Right ventricle myocardium inferior (tissue), 1 donor: Measurements from ENCODE around the gene ACP1. TPM values are rescaled to one million over a fixed set of nuclear protein-coding genes. Genes with fewer than 3 reads are reported as not detected.
A peak's percentile ranks its signal among the peaks of the same experiment; 100 is the strongest.

Experiments
- ATAC-seq: fragments of 200-7000 bp; cut with Tn5 transposase; one replicate; pipeline ENCODE4 v1.9.1; 2020; ENCODE audit warnings: mild to moderate bottlenecking, moderate library complexity
- DNase-seq: peaks from one replicate; pipeline ENCODE4 v3.0.0; 2021; ENCODE audit errors: missing footprints
- intact Hi-C: fragments of 100-400 bp; cut with DNase I; formaldehyde crosslinking; loops from one replicate; pipeline ENCODE4 v1.11.0; 2022
- total RNA-seq: library from RNA; stranded (reverse); fragmentation: NEBNext Ultra II Directional; extraction: Animal tissue kit (Norgen Biotek cat#: 25700); gene quantifications from one replicate; pipeline ENCODE4 v1.2.1, GENCODE V29; 2021
- donor health status: DM: no; HTN: yes; CAD: no; lungs with severe emphysema.

Gene ACP1
- total RNA-seq, 1 donor from 2014 or later, result 79.2 TPM

DNA sequence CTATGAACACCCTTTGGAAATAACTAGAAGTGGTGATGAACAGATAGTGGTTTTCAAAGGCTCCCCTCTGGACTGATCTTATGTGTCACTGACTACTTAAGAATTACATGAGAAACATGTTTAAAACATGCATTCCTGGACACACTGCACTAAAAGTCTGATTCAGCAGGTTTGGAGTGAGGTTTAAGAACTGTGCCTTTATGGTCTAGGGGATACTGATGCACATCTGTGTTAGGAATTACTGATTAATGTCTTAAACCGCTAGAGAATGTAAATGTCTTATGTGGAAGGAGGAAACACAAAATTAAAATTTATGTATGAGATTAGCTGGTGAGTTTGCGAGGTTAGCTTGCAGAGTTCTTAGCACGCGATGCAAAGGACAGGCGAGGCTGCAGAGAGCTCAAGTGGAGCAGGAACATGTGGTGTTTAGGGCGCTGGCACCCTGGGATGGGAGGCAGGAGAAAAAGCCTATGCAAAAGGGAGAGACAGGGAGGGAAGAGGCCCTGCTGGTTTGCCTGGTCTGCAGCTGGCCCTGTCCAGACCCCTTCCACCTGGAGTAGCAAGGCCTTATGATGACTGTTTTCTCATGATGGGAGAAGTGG, 12.6 kb upstream of the ACP1 start:
- intact Hi-C loops, result no loop called here
- DNase-seq, result no peak
- no peak for ATAC-seq

DNA sequence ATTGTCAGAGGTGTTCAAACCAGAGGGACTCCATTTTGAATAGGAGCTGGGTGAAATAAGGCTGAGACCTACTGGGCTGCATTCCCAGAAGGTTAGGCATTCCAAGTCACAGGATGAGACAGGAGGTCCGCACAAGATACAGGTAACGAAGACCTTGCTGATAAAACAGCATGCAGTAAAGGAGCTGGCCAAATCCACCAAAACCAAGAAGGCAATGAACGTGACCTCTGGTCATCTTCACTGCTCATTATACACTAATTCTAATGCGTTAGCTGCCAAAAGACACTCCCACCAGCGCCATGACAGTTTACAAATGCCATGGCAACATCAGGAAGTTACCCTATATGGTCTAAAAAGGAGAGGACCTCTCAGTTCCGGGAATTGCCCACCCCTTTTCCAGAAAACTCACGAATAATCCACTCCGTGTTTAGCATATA, 11.5 kb upstream of the ACP1 start:
- ATAC-seq (no peak), DNase-seq (no peak)
- intact Hi-C loops, result no loop called here

DNA sequence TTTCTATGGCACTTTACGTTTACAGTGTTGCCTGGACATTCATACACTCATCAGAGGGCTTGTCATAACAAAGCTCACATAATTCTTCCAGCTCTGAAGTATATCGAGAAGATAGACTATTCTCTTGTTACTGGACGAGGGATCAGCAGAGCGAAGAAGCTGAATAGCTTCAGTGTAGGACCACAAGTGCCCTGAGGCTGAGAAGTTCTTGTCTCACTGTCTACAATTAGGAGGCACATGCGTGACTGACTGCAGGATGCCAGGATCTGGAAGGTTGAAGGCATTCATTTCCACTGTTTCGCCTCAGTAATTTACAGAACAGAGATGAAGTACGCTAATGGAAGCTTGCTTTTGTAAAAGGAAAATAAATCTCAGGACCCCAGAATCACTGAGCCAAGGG, 10.5 kb upstream of the ACP1 start:
- intact Hi-C loops, result no loop called here
- no peak for ATAC-seq
- DNase-seq, result no peak

DNA sequence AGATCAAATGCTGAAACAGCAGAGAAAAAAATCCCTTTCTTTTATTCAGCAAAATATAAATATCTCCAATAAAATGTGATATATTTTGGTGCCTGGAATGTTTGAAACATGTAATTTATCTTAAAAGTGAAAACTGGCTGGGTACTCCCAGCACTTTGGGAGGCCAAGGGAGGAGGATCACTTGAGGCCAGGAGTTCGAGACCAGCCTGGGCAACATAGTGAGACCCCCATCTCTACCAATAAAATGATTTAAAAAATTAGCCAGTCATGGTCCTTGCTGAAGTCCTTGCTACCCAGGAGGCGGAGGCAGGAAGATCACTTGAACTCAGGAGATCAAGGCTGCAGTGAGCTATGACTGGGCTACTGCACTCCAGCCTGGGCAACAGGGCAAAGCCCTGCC, 9.6 kb upstream of the ACP1 start:
- no peak for ATAC-seq

DNA sequence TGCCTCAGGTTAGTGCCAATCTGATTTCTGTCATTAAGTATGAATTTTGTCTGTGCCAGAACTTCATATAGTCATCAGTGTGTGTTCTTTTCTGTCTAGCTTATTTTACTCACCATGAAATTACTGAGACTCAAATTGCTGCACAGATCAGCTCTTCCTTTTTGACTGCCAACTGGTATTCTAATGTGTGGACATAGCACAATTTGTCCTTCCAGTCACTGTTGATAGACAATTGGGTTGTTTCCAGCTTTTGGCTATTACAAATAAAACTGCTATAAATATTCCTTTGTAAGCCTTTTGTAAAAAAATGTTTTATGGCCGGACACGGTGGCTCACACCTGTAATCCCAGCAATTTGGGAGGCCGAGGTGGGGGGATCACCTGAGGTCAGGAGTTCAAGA, 8.7 kb upstream of the ACP1 start:
- ATAC-seq (no peak), DNase-seq (no peak)
- intact Hi-C loops, result no loop called here

More for the DNA sequence above, 9.6 kb upstream of the ACP1 start:
- intact Hi-C loops, result no loop called here
- no peak for DNase-seq

DNA sequence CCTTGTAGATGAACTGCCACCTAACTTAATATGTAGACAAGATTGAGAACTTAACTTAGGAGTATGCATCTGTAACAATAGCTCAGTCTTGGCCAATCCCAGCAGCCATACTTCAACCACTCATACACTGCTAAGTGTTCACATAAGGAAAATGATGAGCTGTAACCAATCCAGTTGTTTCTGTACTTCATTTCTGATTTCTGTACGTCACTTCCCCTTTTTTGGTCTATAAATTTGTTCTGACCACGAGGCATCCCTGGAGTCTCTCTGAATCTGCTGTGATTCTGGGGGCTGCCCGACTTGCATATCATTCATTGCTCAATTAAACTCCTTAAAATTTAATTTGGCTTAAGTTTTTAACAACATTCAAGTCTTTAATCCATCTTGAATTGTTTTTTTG, 7.3 kb upstream of the ACP1 start:
- intact Hi-C loops, result no loop called here
- DNase-seq (no peak), ATAC-seq (no peak)

DNA sequence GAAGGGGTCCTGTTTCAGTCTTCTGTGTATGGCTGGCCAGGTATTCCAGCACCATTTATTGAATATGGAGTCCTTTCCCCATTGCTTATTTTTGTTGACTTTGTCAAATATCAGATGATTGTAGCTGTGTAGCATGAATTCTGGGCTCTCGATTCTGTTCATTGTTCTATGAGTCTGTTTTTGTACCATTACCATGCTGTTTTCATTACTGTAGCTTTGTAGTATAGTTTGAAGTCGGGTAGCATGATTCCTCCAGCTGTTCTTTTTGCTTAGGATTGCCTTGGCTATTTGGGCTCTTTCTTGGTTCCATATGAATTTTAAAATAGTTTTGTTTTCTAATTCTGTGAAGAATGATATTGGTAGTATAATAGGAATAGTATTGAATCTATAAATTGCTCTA, 6.9 kb upstream of the ACP1 start:
- DNase-seq (no peak), ATAC-seq (no peak)
- intact Hi-C loops, result no loop called here

DNA sequence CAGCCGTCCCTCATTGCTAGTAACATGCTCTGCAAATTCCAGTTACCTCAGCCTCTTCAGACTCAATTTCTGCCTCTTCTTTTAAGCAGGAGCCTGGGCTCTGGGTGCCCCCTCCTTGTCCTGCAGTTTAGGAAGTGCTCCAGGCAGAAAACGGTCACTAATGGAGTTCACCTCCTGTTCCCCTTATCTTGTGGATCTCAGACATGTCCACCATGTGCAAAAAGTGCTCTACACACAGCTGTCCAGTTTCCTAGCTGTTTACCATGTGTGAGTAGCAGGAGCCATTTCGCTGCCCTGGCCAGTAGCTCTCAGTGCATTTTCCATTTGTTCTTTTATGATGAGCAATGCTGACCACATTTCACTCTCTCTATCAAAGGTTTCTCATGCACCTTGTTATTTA, 5.8 kb upstream of the ACP1 start:
- ATAC-seq, result no peak
- intact Hi-C loops, result no loop called here
- DNase-seq, result no peak

DNA sequence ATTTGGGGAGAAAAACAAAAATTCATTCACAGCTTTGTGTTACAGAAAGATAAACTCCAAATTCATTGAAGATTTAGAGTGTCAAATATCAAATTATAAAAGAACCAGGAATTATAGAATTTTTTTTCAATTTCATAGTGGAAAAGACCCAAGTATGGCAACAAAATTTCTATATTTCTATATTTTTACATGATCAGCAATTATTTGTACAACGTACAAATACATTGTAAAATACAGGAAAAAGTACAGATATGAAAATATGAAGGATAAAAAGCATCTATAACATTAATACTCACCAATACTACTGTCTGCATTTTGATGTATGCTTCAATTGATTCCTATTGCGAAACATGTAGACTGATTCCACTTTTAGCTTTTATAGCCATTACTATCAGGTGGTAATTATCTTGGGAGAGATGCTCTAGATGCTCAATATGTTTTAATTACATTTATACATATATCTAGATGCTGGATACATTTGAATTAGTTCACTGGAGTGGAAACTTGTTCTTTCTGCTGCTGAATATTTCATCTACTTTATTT, 4.9 kb upstream of the ACP1 start:
- intact Hi-C loops, result no loop called here
- ATAC-seq, result no peak
- no peak for DNase-seq

DNA sequence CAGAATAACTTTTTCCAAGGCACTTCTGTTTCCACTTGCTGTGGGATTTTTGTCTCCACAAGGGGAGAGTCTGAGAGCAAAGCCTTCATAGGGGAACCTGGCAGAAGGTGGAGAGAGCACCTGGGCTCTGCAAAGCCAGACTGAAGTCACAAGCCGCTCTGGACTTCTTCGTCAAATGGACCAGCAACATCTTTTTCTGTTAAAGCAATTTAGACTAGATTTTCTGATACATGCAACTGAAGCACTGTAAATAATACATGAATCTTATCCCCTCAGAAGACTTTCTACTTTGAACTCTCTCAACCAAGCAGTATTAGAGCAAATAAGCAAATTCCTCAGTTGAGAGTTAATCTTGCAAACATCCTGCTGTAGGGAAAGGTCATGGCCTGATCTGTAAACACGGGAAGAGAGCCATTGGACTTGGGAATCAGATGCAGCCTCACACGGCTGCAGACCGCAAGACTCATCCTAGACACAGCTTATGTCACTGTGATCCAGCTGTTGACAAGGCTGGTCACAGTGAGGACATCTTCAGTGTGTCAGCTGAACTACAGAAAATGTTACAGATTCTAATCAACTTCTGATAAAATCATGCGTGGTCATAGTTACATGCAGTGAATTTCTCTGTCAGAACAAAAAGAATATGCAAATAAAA, 4.1 kb upstream of the ACP1 start:
- intact Hi-C loops, result no loop called here

DNA sequence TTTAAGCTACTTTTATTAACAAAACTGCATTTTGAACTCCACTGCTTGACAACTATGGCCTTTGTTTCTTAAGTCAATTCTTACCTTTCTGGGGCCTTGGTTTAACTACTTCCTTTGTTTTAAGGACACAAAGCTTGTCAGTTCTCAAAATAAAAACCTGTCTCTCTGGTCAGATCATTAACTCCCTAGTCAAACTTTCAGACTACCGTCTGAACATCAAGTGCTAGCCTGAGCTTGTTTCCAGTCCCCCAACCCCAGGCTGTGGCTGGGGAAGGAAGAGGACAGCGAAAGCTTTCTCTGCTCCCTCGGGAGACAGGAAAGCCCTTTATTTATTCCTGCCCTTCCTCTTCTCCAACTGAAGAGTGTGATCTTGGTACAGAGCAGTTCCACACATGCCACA, 2.6 kb upstream of the ACP1 start:
- no peak for ATAC-seq
- intact Hi-C loops, result no loop called here

More for the DNA sequence above, 4.1 kb upstream of the ACP1 start:
- DNase-seq (no peak), ATAC-seq (no peak)

DNA sequence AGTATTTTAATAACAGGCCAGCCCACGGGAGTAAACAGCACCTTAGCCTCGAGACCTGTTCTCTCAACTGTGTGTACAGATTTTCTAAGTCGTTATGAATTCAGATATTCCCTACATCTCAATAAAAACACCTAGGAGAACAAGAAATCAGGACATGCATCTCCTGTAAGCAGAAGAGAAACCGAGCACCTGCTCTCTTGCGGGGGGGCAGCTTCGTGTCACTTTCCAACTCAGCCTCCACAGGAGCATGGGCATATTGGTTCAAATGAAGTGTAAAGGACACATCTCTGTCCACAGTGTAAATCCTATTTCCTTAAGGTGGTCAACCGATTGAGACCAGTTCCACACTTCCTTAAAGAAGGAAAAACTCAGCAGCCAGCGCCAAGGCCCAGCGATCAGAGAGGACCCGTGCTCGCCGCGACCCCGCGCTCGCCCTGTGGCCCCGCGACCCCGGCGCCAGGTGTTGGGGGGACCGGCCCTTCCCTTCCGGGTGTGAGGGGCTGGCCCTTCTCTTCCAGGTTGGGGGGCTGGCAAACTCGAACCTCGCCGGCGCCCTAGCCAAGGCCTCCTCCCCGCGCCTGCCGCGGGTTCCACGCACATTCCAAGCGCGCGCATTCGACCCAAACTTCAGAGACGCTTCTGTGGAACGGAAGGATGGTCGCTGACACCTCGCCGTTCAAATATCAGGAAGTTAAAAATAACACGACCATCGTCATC, 1.6 kb upstream of the ACP1 start:
- ATAC-seq (no peak), DNase-seq (no peak)
- intact Hi-C loops, result no loop called here

More for the DNA sequence above, 2.6 kb upstream of the ACP1 start:
- DNase-seq, result no peak

DNA sequence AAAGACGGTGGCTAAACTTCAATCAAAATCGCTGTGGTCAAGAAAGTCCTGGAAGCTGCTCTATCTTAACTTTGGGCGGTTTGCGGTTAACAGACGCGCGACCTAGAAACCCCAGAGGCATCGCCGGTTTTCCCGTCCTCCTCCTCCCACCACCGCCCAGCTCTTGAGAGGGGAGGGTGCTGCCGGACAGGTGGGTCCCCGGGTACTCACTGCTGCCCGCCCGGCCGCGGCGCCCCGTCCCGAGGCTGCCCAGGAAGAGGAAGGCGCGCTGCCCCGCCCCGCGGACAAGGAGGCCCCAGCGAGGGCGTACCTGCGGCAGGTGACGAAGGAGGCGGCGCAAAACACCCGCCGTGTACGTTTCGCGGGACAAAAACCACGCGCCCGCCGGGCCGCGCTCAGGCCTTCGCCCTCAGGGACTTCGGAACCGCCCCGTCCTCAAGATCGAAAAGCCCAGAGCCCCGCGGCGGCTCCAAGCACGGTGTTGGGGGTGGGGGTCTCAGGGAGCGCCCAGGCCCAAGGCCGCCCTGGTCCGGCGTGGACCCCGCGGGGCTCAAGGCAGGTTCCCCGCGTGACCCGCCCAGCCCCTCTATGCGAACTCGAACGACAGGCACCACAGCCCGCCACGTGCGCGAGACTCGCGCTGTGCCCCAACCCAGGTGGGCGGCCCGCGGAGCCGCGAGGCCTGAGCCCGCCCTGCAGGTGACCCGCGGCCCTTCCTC, 814 bp upstream of the ACP1 start, which contains the start of gene SH3YL1:
Gene SH3YL1, minus strand, starts transcription at position 259 of the 719 bp plus-strand sequence. Its CDS starts 48 bp downstream, at position 211.
- intact Hi-C loops, result no loop called here
- peak; percentile 75 for DNase-seq
- peak; percentile 42 for ATAC-seq

DNA sequence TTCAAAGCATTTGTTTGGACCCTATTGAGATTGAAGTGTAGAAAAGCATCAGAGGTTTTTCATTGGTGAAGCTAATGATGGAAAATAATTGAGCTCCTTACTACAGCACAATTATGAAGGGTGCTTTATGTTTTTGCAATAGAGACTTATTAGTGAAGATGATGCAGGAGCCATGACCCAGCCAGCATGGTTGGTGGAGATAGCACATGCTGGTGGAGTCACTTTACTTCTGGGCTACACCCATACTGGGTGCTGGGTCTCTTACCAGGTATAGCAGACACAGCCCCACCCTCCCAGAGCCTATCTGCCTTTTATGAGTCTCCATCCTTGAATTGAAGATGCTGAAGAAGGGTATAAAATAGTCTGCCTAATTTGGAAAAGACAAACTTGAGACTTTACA, 3.6 kb downstream of the ACP1 start:
- no peak for ATAC-seq
- intact Hi-C loops, result no loop called here
- no peak for DNase-seq

DNA sequence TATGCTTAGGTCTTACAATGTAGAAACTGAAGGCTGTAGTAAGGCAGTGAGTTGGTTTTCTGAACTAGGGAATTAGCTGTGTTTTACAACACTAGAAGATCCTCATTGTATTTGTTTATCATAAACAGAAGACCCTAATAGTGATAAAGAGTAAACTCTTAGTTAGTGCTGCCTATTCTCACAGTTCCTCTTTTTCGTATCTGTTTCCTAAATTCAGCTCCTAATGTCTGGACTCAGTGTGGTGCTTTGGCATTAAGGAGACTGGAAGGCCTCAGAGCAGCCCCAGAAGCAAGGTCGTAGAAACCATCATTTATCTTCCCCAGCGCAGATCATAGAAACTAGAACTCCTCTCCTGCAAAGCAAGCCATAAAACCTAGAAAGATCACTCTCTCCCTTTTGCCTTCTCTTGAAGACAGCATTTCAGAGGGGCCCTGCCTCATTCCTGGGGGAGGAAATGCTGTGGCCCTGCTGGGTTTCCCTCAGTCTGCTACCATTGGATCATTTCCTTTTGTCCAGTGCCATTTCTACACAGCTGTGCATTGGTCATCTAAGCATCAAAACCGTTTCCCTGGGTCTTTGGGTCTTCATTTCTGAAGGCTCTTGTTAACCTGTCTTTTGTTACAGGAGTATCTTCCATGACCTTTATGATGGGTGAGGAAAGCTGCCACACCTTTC, 4.7 kb downstream of the ACP1 start:
- intact Hi-C loops, result no loop called here
- no peak for ATAC-seq

DNA sequence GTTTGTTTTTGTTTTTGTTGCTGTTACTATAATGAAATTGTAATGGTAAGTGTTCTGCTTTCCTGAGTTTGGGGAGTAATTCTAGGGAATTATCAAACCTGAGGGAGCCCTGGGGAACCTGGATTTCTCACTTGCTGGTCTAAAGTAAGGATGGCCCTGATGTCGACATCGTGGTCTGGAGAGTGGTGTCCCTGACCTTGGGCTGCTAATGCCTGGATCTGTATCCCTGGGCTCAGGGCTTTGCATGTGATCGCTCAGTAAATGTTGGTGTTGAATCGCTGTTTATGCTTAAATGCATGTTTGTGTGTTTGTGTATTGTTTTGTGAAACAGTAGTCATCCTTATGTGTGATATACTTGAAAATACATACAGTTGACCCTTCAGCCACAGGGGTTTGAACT, 6.1 kb downstream of the ACP1 start:
- intact Hi-C loops, result no loop called here
- ATAC-seq, result no peak
- no peak for DNase-seq

More for the DNA sequence above, 4.7 kb downstream of the ACP1 start:
- DNase-seq, result no peak

DNA sequence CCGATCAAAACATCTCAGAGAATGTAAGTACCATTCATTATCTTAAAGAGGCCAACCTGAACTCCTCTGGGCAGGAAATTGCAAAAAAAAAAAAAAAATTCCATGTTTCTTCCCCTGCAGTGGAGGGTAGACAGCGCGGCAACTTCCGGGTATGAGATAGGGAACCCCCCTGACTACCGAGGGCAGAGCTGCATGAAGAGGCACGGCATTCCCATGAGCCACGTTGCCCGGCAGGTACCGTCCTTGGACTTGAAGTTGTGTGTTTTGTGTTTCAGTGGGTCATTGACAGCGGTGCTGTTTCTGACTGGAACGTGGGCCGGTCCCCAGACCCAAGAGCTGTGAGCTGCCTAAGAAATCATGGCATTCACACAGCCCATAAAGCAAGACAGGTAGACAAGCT, 7.2 kb downstream of the ACP1 start:
- no peak for ATAC-seq
- no peak for DNase-seq
- intact Hi-C loops, result no loop called here

DNA sequence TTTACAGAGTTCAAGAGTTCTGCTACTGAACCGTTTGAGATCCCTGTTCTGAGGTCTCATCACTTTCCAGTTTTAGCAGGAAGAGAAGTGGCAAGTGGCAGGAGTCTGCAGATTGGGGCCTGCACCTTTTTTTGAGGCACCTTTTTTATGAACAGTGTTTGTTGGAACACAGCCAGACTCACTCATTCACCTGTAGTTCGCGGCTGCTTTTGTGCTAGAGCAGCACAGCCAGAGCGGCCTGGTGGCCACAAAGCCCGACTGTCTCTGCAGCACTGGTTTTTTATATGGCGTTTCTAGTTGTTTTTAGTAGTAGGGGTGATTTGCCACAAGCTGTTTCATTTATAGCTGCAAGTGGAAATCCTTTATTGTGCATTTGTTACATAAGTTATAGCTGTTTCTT, 8.6 kb downstream of the ACP1 start:
- no peak for ATAC-seq
- intact Hi-C loops, result no loop called here
- DNase-seq, result no peak

DNA sequence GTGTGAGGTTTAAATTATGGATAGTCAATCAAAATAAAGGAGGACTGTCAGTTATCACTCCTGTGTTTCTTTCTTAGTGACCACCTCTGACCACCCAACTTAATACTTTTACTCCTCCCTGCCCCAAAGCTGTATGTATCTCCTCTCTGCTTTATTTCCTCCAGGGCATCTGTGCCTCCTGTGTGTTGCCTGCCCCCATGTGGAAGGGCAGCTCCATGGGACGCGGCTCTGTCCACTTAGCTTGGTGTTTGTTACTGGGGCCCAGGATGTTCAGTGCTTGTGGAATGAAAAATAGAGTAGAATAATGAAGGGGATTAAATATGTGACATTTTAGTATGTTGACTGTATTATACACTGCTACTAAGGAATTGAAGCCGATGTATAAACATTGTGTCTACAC, 9.8 kb downstream of the ACP1 start:
- intact Hi-C loops, result no loop called here
- no peak for DNase-seq
- no peak for ATAC-seq
